GM19023 (cell line): ENCODE results near the gene CCDC141.

Source experiments
- ATAC-seq: cut with Tn5 transposase; IDR thresholded peaks from one replicate; pipeline ENCODE4 v1.9.1; 2021; ENCODE audit warnings: mild to moderate bottlenecking, moderate library complexity; ENCODE audit not compliant: unreplicated experiment

Gene CCDC141

GRCh38 chr2:178799305-178799704 lies 250.6 kb downstream of the CCDC141 start:
- ATAC-seq = no peak

DNA sequence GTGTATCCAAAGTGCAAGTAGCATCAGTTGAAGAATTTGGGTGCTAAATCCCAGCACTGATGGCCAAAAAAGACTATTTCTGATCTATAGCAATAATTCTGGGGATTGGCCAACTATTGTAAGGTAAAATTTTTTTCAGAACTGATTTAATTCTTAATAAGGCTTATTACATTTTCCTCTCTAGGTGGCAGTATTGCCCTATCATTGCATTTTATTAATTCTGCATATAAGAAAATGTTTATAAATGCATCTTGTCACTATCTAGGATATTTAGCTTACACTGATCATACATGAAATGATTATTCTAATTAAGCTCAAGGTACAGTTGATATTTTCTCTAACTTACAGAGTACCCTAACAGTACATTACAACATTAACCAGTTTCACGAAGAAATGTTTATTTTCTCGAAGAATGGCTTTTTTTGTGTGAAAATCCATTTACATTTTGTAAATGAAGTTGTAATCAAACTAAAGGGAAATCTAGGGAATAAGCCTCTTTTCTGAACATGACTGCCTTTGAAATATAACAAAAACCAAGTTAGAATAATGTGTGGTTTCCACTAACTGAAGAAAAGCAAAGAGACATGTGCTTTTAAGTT lies 253.8 kb downstream of the CCDC141 start:
- no peak for ATAC-seq

DNA sequence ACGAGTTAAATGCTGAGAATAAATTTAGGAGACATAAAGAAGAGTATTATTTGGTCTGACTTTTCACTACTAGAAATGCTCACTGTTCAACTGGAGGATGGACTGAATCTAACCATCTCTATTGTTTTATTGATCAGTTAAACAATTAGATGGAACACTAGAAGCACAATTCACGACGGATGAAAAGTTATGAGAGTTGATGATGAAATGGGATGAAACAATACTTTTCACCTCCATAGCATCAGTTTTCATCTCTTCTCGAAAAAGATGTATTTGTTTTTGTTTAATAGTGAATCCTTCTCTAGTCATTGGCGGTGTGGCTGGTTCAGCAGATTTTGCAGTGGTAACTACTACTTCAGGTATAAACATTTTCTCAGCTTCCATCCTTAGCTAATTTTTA lies 262.0 kb downstream of the CCDC141 start:
- no peak for ATAC-seq

DNA sequence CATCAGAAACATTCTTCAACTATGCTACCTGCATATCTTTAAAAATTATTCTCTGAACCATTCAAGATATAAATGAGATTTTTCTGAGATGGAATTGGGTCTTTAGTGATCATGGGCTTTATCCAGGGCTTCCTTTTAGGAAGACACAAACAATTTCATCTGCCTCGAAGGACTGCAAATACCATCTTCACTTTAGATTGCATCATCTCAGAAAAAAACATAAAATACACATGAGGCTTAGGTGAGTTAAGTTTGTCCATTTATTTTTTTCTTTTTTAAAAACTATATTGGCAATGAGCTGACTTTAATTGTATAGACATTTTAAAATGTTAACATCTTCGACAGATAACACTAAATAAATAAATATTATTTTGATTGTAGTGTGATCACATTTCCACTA lies 262.8 kb downstream of the CCDC141 start:
- ATAC-seq = no peak

- ATAC-seq = no peak
Measured at GRCh38 chr2:178783889-178784288, 266.0 kb downstream of the CCDC141 start.

DNA sequence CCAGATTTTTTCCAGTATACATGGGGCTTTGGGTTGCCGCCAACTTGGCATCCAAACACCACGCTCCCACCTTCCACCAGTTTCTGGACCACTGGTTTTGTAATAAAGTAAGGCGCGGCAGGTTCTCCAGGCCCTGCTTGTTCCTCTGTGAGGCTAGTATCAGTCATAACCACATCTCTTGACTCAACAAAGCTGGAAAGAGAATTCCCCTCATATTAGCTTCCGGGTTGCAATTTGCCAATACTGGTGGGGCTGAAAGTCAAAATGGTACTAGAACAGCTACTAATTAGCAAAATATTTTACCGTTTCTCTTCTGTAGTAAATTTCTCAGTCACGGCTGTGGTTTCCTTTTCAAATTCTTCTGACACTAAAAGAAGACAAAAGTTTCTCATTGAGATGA lies 267.7 kb downstream of the CCDC141 start:
- no peak for ATAC-seq
